ENCODE measurements around the gene ZNF660.

ZNF660 gene

DNA sequence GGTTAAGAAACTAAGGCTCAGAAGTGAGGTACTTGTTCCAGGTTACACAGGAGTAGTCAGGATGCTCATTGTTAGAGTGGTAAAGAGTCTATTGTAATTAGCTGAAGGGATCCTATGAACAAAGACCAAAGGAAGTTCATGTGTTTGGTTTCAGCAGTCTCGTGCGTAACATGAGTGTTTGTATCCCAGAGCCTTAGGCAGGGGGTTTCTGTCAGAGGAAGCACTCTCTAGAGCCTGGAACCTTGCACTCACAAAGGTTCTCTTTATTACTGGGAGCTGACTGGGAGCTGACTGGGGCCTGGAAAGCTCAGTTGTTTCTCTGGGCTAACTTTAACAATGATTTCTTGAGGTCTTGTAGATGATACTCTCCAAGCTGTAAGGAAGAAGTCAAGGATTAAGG, 44.0 kb downstream of the ZNF660 start:
- Histone ChIP-seq H3K27me3 (replicated peaks) (no peaks in the 10 kb centered on the region), H3K4me3 (ENCODE audit: low read depth, low read length) (no peak overlapping the region), H3K27ac (no peak overlapping the region), H3K36me3 (replicated peaks) (peaks cover 21% of the 10 kb centered on the region)
- in situ Hi-C loops (cut with HindIII; ENCODE audit: low pct_ligation_motif_present, low sequenced_read_pairs): no loop called here
- no peak for DNase-seq
- TF ChIP-seq, protein P1, sequence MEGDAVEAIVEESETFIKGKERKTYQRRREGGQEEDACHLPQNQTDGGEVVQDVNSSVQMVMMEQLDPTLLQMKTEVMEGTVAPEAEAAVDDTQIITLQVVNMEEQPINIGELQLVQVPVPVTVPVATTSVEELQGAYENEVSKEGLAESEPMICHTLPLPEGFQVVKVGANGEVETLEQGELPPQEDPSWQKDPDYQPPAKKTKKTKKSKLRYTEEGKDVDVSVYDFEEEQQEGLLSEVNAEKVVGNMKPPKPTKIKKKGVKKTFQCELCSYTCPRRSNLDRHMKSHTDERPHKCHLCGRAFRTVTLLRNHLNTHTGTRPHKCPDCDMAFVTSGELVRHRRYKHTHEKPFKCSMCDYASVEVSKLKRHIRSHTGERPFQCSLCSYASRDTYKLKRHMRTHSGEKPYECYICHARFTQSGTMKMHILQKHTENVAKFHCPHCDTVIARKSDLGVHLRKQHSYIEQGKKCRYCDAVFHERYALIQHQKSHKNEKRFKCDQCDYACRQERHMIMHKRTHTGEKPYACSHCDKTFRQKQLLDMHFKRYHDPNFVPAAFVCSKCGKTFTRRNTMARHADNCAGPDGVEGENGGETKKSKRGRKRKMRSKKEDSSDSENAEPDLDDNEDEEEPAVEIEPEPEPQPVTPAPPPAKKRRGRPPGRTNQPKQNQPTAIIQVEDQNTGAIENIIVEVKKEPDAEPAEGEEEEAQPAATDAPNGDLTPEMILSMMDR (IDR thresholded peaks at IDR 0.05; ENCODE audit: low read depth, low read length, missing control alignments): no peak

DNA sequence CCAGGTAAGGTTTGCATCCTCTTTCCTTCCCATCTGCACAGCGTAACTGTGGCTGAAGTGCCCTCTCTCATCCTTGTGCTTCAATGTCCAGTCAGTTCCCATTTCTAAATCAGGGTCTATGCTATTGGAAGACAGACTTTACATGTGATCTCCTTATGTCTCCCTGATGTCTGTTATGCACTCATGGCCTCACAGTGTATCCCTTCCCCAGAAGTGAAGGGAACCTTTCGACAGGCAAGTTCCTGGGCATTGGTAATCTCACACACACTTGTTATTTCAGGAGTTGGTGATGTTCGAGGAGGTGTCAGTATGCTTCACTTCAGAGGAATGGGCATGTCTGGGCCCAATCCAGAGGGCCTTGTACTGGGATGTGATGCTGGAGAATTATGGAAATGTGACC, 47.4 kb downstream of the ZNF660 start:
- Histone ChIP-seq H3K4me3 (ENCODE audit: low read depth, low read length) (no peak overlapping the region), H3K36me3 (replicated peaks) (peaks cover 32% of the 10 kb centered on the region), H3K27me3 (replicated peaks) (no peaks in the 10 kb centered on the region), H3K27ac (no peak overlapping the region)
- DNase-seq: no peak
- in situ Hi-C loops (cut with HindIII; ENCODE audit: low pct_ligation_motif_present, low sequenced_read_pairs): no loop called here
- TF ChIP-seq, protein P1 (IDR thresholded peaks at IDR 0.05; ENCODE audit: low read depth, low read length, missing control alignments): no peak

DNA sequence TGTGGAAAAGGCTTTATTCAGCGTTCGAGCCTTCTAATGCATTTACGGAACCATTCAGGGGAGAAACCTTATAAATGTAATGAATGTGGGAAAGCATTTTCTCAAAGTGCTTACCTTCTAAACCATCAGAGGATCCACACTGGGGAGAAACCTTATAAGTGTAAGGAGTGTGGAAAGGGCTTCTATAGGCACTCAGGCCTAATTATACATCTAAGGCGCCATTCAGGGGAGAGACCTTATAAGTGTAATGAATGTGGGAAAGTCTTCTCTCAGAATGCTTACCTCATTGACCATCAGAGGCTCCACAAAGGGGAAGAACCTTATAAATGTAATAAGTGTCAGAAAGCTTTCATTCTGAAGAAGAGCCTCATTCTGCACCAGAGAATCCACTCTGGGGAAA, 57.6 kb downstream of the ZNF660 start:
- TF ChIP-seq, protein P1 (IDR thresholded peaks at IDR 0.05; ENCODE audit: low read depth, low read length, missing control alignments): no peak
- in situ Hi-C loops (cut with HindIII; ENCODE audit: low pct_ligation_motif_present, low sequenced_read_pairs): no loop called here
- Histone ChIP-seq H3K27me3 (replicated peaks) (no peaks in the 10 kb centered on the region), H3K36me3 (replicated peaks) (peaks cover 29% of the 10 kb centered on the region), H3K27ac (no peak overlapping the region), H3K4me3 (ENCODE audit: low read depth, low read length) (no peak overlapping the region)
- DNase-seq: no peak

DNA sequence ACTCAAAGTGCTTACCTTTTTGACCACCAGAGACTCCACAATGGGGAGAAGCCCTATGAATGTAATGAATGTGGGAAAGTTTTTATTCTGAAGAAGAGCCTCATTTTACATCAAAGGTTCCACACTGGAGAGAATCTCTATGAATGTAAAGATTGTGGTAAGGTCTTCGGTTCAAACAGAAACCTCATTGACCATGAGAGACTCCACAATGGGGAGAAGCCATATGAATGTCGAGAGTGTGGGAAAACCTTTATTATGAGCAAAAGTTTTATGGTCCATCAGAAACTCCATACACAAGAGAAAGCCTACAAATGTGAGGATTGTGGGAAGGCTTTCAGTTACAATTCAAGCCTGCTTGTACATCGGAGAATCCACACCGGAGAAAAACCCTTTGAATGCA, 58.3 kb downstream of the ZNF660 start:
- in situ Hi-C loops (cut with HindIII; ENCODE audit: low pct_ligation_motif_present, low sequenced_read_pairs): no loop called here
- no peak for DNase-seq
- Histone ChIP-seq H3K36me3 (replicated peaks) (peaks cover 29% of the 10 kb centered on the region), H3K4me3 (ENCODE audit: low read depth, low read length) (no peak overlapping the region), H3K27ac (no peak overlapping the region), H3K27me3 (replicated peaks) (no peaks in the 10 kb centered on the region)
- TF ChIP-seq, protein P1 (IDR thresholded peaks at IDR 0.05; ENCODE audit: low read depth, low read length, missing control alignments): no peak

DNA sequence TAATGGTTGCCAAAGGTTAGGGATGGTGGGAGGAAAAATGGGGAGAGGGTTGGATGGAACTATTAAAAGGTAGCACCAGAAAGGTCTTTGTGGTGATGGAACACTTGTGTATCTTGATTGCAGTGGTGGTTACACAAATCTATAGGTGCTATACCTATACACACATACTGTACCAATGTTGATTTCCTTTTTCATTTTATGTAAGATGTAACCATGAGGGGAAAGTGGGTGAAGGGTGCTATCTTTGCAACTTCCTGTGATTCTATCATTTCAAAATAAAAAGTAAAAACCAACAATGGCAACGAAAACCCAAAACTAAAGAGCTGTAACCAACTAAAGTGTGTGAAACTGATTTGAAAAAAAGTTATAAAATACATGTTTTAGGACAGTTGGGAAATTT, 63.0 kb downstream of the ZNF660 start:
- Histone ChIP-seq H3K27ac (no peak overlapping the region), H3K4me3 (ENCODE audit: low read depth, low read length) (no peak overlapping the region), H3K27me3 (replicated peaks) (no peaks in the 10 kb centered on the region), H3K36me3 (replicated peaks) (peaks cover 26% of the 10 kb centered on the region)
- in situ Hi-C loops (cut with HindIII; ENCODE audit: low pct_ligation_motif_present, low sequenced_read_pairs): no loop called here
- TF ChIP-seq, protein P1 (IDR thresholded peaks at IDR 0.05; ENCODE audit: low read depth, low read length, missing control alignments): no peak
- DNase-seq: no peak

DNA sequence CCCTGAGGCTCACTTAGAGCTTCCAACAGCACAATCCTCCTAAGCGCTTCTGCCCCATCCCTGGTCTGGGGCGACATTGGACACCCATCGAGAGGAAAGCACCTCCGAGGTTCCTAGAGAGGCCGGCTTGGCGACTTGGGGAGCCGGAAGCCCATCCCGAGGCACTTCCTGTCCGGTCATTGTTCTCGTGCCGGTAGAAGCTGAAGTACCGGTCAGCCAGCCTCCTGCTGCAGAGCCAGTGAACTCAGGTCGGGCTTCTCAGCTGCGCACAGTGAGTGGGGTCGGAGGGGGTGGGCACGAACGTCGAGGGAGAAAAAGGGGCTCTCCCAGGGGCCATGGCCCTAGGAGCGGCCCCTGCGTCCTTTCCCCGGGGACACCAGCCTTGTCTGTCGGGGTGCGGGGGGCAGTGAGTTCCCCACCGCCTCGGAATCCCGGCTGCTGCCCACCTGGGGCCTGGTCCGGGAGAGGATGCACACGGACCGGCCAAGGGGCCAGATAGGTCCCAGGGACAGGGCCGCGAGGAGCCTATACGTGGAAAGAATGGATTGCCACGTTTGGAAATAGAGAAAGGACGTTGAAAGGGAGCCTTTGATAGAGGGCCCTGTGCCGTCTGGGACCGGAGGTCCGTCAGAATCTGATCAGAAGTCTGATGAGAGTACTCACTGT, 63.9 kb downstream of the ZNF660 start, which contains the start of gene ZNF35:
TSS of gene ZNF35 (plus strand) at position 169 of the 666 bp plus-strand sequence. CDS start 2,336 bp downstream, outside the sequence.
- peak; percentile 86 for DNase-seq
- Histone ChIP-seq H3K4me3 (ENCODE audit: low read depth, low read length) (peak within 1 kb of the TSS; percentile 87), H3K36me3 (replicated peaks) (peaks cover 27% of the 10 kb centered on the region), H3K27ac (peak within 1 kb of the TSS; percentile 67), H3K27me3 (replicated peaks) (no peaks in the 10 kb centered on the region)
- in situ Hi-C loops (cut with HindIII; ENCODE audit: low pct_ligation_motif_present, low sequenced_read_pairs): no loop called here
- TF ChIP-seq, protein P1 (IDR thresholded peaks at IDR 0.05; ENCODE audit: low read depth, low read length, missing control alignments): no peak
